WTC11 (cell line): Measurements from ENCODE around the gene RGS6. TPM values are rescaled to one million over a fixed set of nuclear protein-coding genes. Genes with fewer than 3 reads are reported as not detected.

Experiments used
- ATAC-seq: fragments of 200-7000 bp; cut with Tn5 transposase; 2 replicates; pipeline ENCODE4 v1.10.0; 2021; ENCODE audit warnings: mild to moderate bottlenecking, moderate library complexity
- CTCF ChIA-PET: fragments of 300-600 bp; sonication (Branson Sonifier 250); formaldehyde crosslinking; loops from one replicate; lab custom pipeline; 2021; ENCODE audit warnings: antibody characterized with exemption; lab: Charles Lee
- POLR2A ChIA-PET: fragments of 350-600 bp; sonication (Branson Sonifier 250); formaldehyde crosslinking; loops from one replicate; lab custom pipeline; 2021; ENCODE audit warnings: antibody characterized with exemption; lab: Charles Lee
- DNase-seq: peaks from one replicate; pipeline ENCODE4 v3.0.0; 2021; ENCODE audit warnings: low spot score
- H3K27ac Mint-ChIP-seq: 2 replicates; pipeline ENCODE4 v1.8.0; 2021; ENCODE audit warnings: mixed read lengths
- H3K27me3 Mint-ChIP-seq: 2 replicates; pipeline ENCODE4 v1.8.0; 2021; ENCODE audit warnings: low read depth, mild to moderate bottlenecking, moderate library complexity, mixed read lengths
- H3K36me3 Mint-ChIP-seq: 2 replicates; pipeline ENCODE4 v1.8.0; 2021; ENCODE audit warnings: mixed read lengths
- H3K4me1 Mint-ChIP-seq: 2 replicates; pipeline ENCODE4 v1.8.0; 2022; ENCODE audit warnings: mixed read lengths
- H3K4me3 Mint-ChIP-seq: 2 replicates; pipeline ENCODE4 v1.8.0; 2021; ENCODE audit warnings: mild to moderate bottlenecking, moderate library complexity, mixed read lengths
- H3K9me3 Mint-ChIP-seq: 2 replicates; pipeline ENCODE4 v1.8.0; 2021; ENCODE audit warnings: mixed read lengths
- AR ChIP-seq: fragments of 250-450 bp; sonication (Bioruptor Pico); IDR thresholded peaks from 2 replicates; pipeline ENCODE4 v1.9.0; 2021; ENCODE audit warnings: mild to moderate bottlenecking
- ATF3 ChIP-seq: sonication (generic); formaldehyde crosslinking; conservative IDR thresholded peaks from 2 replicates; pipeline ENCODE4 v1.8.1; 2022; ENCODE audit warnings: mild to moderate bottlenecking, missing genetic modification reagents
- ATF6 ChIP-seq: sonication (generic); formaldehyde crosslinking; IDR thresholded peaks from 2 replicates; pipeline ENCODE4 v1.8.1; 2023; ENCODE audit warnings: mild to moderate bottlenecking, missing genetic modification reagents
- CBFB ChIP-seq: sonication (generic); formaldehyde crosslinking; IDR thresholded peaks from 2 replicates; pipeline ENCODE4 v1.8.1; 2022; ENCODE audit warnings: mild to moderate bottlenecking, low read depth, missing genetic modification reagents
- ETV6 ChIP-seq: sonication (generic); formaldehyde crosslinking; IDR thresholded peaks from 2 replicates; pipeline ENCODE4 v1.8.1; 2022; ENCODE audit warnings: mild to moderate bottlenecking, missing genetic modification reagents
- GABPB1 ChIP-seq: sonication (generic); formaldehyde crosslinking; IDR thresholded peaks from 2 replicates; pipeline ENCODE4 v1.8.1; 2023; ENCODE audit warnings: mild to moderate bottlenecking, missing genetic modification reagents
- HMGA2 ChIP-seq: fragments of 250-450 bp; sonication (Bioruptor Pico); IDR thresholded peaks from 2 replicates; pipeline ENCODE4 v1.4.0; 2021; ENCODE audit warnings: mild to moderate bottlenecking, moderate library complexity
- JUN ChIP-seq: sonication (generic); formaldehyde crosslinking; IDR thresholded peaks from 2 replicates; pipeline ENCODE4 v1.8.0; 2023; ENCODE audit warnings: mild to moderate bottlenecking, missing genetic modification reagents
- MAX ChIP-seq: sonication (generic); formaldehyde crosslinking; IDR thresholded peaks from 2 replicates; pipeline ENCODE4 v1.8.0; 2022; ENCODE audit warnings: mild to moderate bottlenecking, missing genetic modification reagents
- NFYB ChIP-seq: sonication (generic); formaldehyde crosslinking; conservative IDR thresholded peaks from 2 replicates; pipeline ENCODE4 v1.8.0; 2022; ENCODE audit warnings: low read depth, missing genetic modification reagents
- NR3C1 ChIP-seq: sonication (generic); formaldehyde crosslinking; conservative IDR thresholded peaks from 2 replicates; pipeline ENCODE4 v1.8.1; 2023; ENCODE audit warnings: low read depth, mild to moderate bottlenecking, missing genetic modification reagents
- OVOL2 ChIP-seq: fragments of 250-450 bp; sonication (Bioruptor Pico); IDR thresholded peaks from 2 replicates; pipeline ENCODE4 v1.9.0; 2021; ENCODE audit warnings: mild to moderate bottlenecking, borderline replicate concordance
- PRDM15 ChIP-seq: sonication (generic); formaldehyde crosslinking; IDR thresholded peaks from 2 replicates; pipeline ENCODE4 v1.8.0; 2022; ENCODE audit warnings: missing genetic modification reagents
- SMAD3 ChIP-seq: sonication (generic); formaldehyde crosslinking; IDR thresholded peaks from 2 replicates; pipeline ENCODE4 v1.8.0; 2022; ENCODE audit warnings: missing genetic modification reagents, mild to moderate bottlenecking, borderline replicate concordance
- USF1 ChIP-seq: sonication (generic); formaldehyde crosslinking; IDR thresholded peaks from 2 replicates; pipeline ENCODE4 v1.8.0; 2022; ENCODE audit warnings: mild to moderate bottlenecking, missing genetic modification reagents
- ZMAT4 ChIP-seq: fragments of 250-450 bp; sonication (Bioruptor Pico); IDR thresholded peaks from 2 replicates; pipeline ENCODE4 v1.9.0; 2021; ENCODE audit warnings: mild to moderate bottlenecking
- ZNF317 ChIP-seq: sonication (generic); formaldehyde crosslinking; IDR thresholded peaks from 2 replicates; pipeline ENCODE4 v1.8.1; 2023; ENCODE audit warnings: low read depth, mild to moderate bottlenecking, moderate library complexity, missing genetic modification reagents, borderline replicate concordance
- ZNF512 ChIP-seq: sonication (generic); formaldehyde crosslinking; IDR thresholded peaks from 2 replicates; pipeline ENCODE4 v1.8.1; 2022; ENCODE audit warnings: missing genetic modification reagents, borderline replicate concordance
- ZNF671 ChIP-seq: fragments of 250-450 bp; sonication (Bioruptor Pico); IDR thresholded peaks from 2 replicates; pipeline ENCODE4 v1.8.0; 2021; ENCODE audit warnings: mild to moderate bottlenecking
- total RNA-seq: library from RNA; stranded (reverse); gene quantifications from 3 replicates; pipeline ENCODE4 v1.2.3, GENCODE V29; 2021

RGS6 gene
- total RNA-seq, 1 experiment from 2014 or later: 1.0 TPM

GRCh38 chr14:71961972-71962371 is 29.7 kb downstream of the RGS6 start:
- ChIA-PET POLR2A (no interaction called here), CTCF (no interaction called here)
- TF ChIP-seq ETV6 (CRISPR knock-in tag) (no peak), NFYB (CRISPR knock-in tag) (no peak), PRDM15 (no peak), NR3C1 (CRISPR knock-in tag) (no peak), USF1 (no peak)
- Mint-ChIP-seq H3K4me1 (no peaks in the 10 kb centered on the region), H3K36me3 (no peaks in the 10 kb centered on the region), H3K27me3 (no peaks in the 10 kb centered on the region; the same call in 1 of the 2 replicates), H3K27ac (no peak overlapping the region), H3K4me3 (no peak overlapping the region), H3K9me3 (no peaks in the 10 kb centered on the region)
- no peak for DNase-seq
- ATAC-seq: no peak

- no peaks in the 10 kb centered on the region for H3K36me3 Mint-ChIP-seq
- CTCF ChIA-PET: no interaction called here
- H3K27ac Mint-ChIP-seq: no peak overlapping the region
- no peaks in the 10 kb centered on the region; the same call in 1 of the 2 replicates for H3K27me3 Mint-ChIP-seq
- H3K9me3 Mint-ChIP-seq: peaks cover 9% of the 10 kb centered on the region
- no peak for TF ChIP-seq ZNF317 (CRISPR knock-in tag)
- TF ChIP-seq HMGA2 (CRISPR knock-in tag): no peak
- TF ChIP-seq MAX: no peak
- no peak for TF ChIP-seq ZNF671 (CRISPR knock-in tag)
- no peak for TF ChIP-seq ZMAT4 (CRISPR knock-in tag)
- TF ChIP-seq ATF3 (CRISPR knock-in tag): no peak
- TF ChIP-seq OVOL2: no peak
- no peak for TF ChIP-seq ATF6 (CRISPR knock-in tag)
- no peak for TF ChIP-seq CBFB
- TF ChIP-seq AR (CRISPR knock-in tag): no peak
- no peak for TF ChIP-seq ZNF512 (CRISPR knock-in tag)
- no peak for TF ChIP-seq GABPB1
- TF ChIP-seq JUN (CRISPR knock-in tag): no peak
- no peak for TF ChIP-seq SMAD3 (CRISPR knock-in tag)
- no peaks in the 10 kb centered on the region for H3K4me1 Mint-ChIP-seq
- H3K4me3 Mint-ChIP-seq: no peak overlapping the region
- no peak for ATAC-seq
- POLR2A ChIA-PET: no interaction called here
- DNase-seq: no peak
Measured at GRCh38 chr14:71964716-71965115, 32.5 kb downstream of the RGS6 start.
